T-helper 17 cell (primary cell): Measurements from ENCODE around the gene PEAK1. TPM values are rescaled to one million over a fixed set of nuclear protein-coding genes. Genes with fewer than 3 reads are reported as not detected.

Experiments
- ATAC-seq: fragments of 150-1000 bp; cut with Tn5 transposase; 2 replicates; pipeline ENCODE4 v1.10.0; 2021; ENCODE audit warnings: mild to moderate bottlenecking, moderate library complexity
- DNase-seq, 3 donors: peaks; one replicate each; pipeline versions ENCODE4 v3.0.0 to v3.0.0-alpha.2; 2020 to 2021
- H3K9me3 ChIP-seq: one replicate; pipeline ENCODE4 v1.7.0; 2013; ENCODE audit warnings: low read length, mild to moderate bottlenecking; ENCODE audit not compliant: control insufficient read depth, poor library complexity, severe bottlenecking
- H3K27ac Mint-ChIP-seq: one replicate; pipeline ENCODE4 v1.8.0; 2022; ENCODE audit warnings: mild to moderate bottlenecking, moderate library complexity, mixed read lengths
- H3K27me3 Mint-ChIP-seq: one replicate; pipeline ENCODE4 v1.8.0; 2022; ENCODE audit warnings: mixed read lengths
- H3K36me3 Mint-ChIP-seq: one replicate; pipeline ENCODE4 v1.8.0; 2022; ENCODE audit warnings: low read depth, mixed read lengths
- H3K4me1 Mint-ChIP-seq: one replicate; pipeline ENCODE4 v1.8.0; 2022; ENCODE audit warnings: mild to moderate bottlenecking, mixed read lengths
- H3K4me3 Mint-ChIP-seq: one replicate; pipeline ENCODE4 v1.8.0; 2022; ENCODE audit warnings: mild to moderate bottlenecking, moderate library complexity, mixed read lengths
- total RNA-seq, 4 donors: library from RNA in 2 of 4; stranded (reverse) in 2 of 4; gene quantifications; one replicate each; pipeline ENCODE4 v1.2.3 and lab custom pipeline; 2022 to 2026

Gene PEAK1
- total RNA-seq, 2 donors from 2014 or later, result 5.9 to 10.2 TPM

GRCh38 chr15:77094397-77095030 lies 325.4 kb downstream of the PEAK1 start:
- no peak overlapping the region for H3K4me3 Mint-ChIP-seq
- ATAC-seq, result no peak
- peaks cover 3% of the 10 kb centered on the region for H3K4me1 Mint-ChIP-seq
- no peaks in the 10 kb centered on the region for H3K9me3 ChIP-seq
- H3K27me3 Mint-ChIP-seq, result peaks cover under 1% of the 10 kb centered on the region
- no peak for DNase-seq
- no peak overlapping the region for H3K27ac Mint-ChIP-seq
- no peaks in the 10 kb centered on the region for H3K36me3 Mint-ChIP-seq

GRCh38 chr15:77093436-77093835 lies 326.5 kb downstream of the PEAK1 start:
- H3K9me3 ChIP-seq, result no peaks in the 10 kb centered on the region
- ATAC-seq (no peak), DNase-seq (no peak)
- H3K4me3 Mint-ChIP-seq, result no peak overlapping the region
- H3K27ac Mint-ChIP-seq, result no peak overlapping the region
- no peaks in the 10 kb centered on the region for H3K36me3 Mint-ChIP-seq
- no peaks in the 10 kb centered on the region for H3K27me3 Mint-ChIP-seq
- peaks cover 2% of the 10 kb centered on the region for H3K4me1 Mint-ChIP-seq

- DNase-seq, result no peak
Observed at GRCh38 chr15:77091097-77091496, 328.8 kb downstream of the PEAK1 start.

GRCh38 chr15:77087213-77087612 lies 332.7 kb downstream of the PEAK1 start:
- no peaks in the 10 kb centered on the region for H3K36me3 Mint-ChIP-seq
- H3K9me3 ChIP-seq, result no peaks in the 10 kb centered on the region
- no peaks in the 10 kb centered on the region for H3K27me3 Mint-ChIP-seq
- DNase-seq (no peak), ATAC-seq (no peak)
- H3K4me3 Mint-ChIP-seq, result no peak overlapping the region
- H3K4me1 Mint-ChIP-seq, result peaks cover 13% of the 10 kb centered on the region
- no peak overlapping the region for H3K27ac Mint-ChIP-seq

More at GRCh38 chr15:77091097-77091496, 328.8 kb downstream of the PEAK1 start:
- ATAC-seq, result no peak
- no peaks in the 10 kb centered on the region for H3K27me3 Mint-ChIP-seq
- H3K9me3 ChIP-seq, result no peaks in the 10 kb centered on the region
- no peaks in the 10 kb centered on the region for H3K36me3 Mint-ChIP-seq
- H3K4me3 Mint-ChIP-seq, result no peak overlapping the region
- no peak overlapping the region for H3K27ac Mint-ChIP-seq
- H3K4me1 Mint-ChIP-seq, result no peaks in the 10 kb centered on the region

GRCh38 chr15:77085297-77085696 lies 334.6 kb downstream of the PEAK1 start:
- ATAC-seq, result no peak
- Mint-ChIP-seq H3K36me3 (no peaks in the 10 kb centered on the region), H3K27ac (no peak overlapping the region), H3K4me3 (no peak overlapping the region), H3K27me3 (no peaks in the 10 kb centered on the region), H3K4me1 (peaks cover 13% of the 10 kb centered on the region)
- no peak for DNase-seq
- H3K9me3 ChIP-seq, result no peaks in the 10 kb centered on the region

GRCh38 chr15:77084436-77084835 lies 335.5 kb downstream of the PEAK1 start:
- ATAC-seq, result no peak
- no peak for DNase-seq
- H3K4me3 Mint-ChIP-seq, result no peak overlapping the region

GRCh38 chr15:77083381-77084160 lies 336.3 kb downstream of the PEAK1 start:
- peaks cover 13% of the 10 kb centered on the region for H3K4me1 Mint-ChIP-seq
- H3K36me3 Mint-ChIP-seq, result no peaks in the 10 kb centered on the region
- ATAC-seq, result peak; percentile 97
- DNase-seq, result peak; percentile 25 to 40 (median 30)
- H3K4me3 Mint-ChIP-seq, result peak overlapping the region; percentile 72
- peak overlapping the region; percentile 56 for H3K27ac Mint-ChIP-seq
- no peaks in the 10 kb centered on the region for H3K27me3 Mint-ChIP-seq
- H3K9me3 ChIP-seq, result no peaks in the 10 kb centered on the region

More at GRCh38 chr15:77084436-77084835, 335.5 kb downstream of the PEAK1 start:
- Mint-ChIP-seq H3K36me3 (no peaks in the 10 kb centered on the region), H3K27ac (no peak overlapping the region), H3K27me3 (no peaks in the 10 kb centered on the region), H3K4me1 (peaks cover 13% of the 10 kb centered on the region)
- H3K9me3 ChIP-seq, result no peaks in the 10 kb centered on the region

- ATAC-seq (no peak), DNase-seq (no peak)
- H3K27me3 Mint-ChIP-seq, result no peaks in the 10 kb centered on the region
- H3K27ac Mint-ChIP-seq, result no peak overlapping the region
- no peaks in the 10 kb centered on the region for H3K36me3 Mint-ChIP-seq
- no peak overlapping the region for H3K4me3 Mint-ChIP-seq
- peaks cover 13% of the 10 kb centered on the region for H3K4me1 Mint-ChIP-seq
- no peaks in the 10 kb centered on the region for H3K9me3 ChIP-seq
Observed at GRCh38 chr15:77081971-77082370, 337.9 kb downstream of the PEAK1 start.

- H3K4me1 Mint-ChIP-seq, result peaks cover 6% of the 10 kb centered on the region
- peaks cover 3% of the 10 kb centered on the region for H3K36me3 Mint-ChIP-seq
- no peaks in the 10 kb centered on the region for H3K9me3 ChIP-seq
- H3K27me3 Mint-ChIP-seq, result peaks cover 18% of the 10 kb centered on the region
- H3K4me3 Mint-ChIP-seq, result no peak overlapping the region
- ATAC-seq (no peak), DNase-seq (no peak)
- H3K27ac Mint-ChIP-seq, result no peak overlapping the region
Observed at GRCh38 chr15:77076323-77076915, 343.5 kb downstream of the PEAK1 start.

GRCh38 chr15:77075528-77075927 lies 344.4 kb downstream of the PEAK1 start:
- no peaks in the 10 kb centered on the region for H3K9me3 ChIP-seq
- no peak for ATAC-seq
- Mint-ChIP-seq H3K4me1 (peaks cover 10% of the 10 kb centered on the region), H3K27me3 (peaks cover 18% of the 10 kb centered on the region), H3K27ac (no peak overlapping the region), H3K36me3 (peaks cover 3% of the 10 kb centered on the region), H3K4me3 (no peak overlapping the region)
- DNase-seq, result no peak

GRCh38 chr15:77074350-77074749 lies 345.6 kb downstream of the PEAK1 start:
- H3K4me1 Mint-ChIP-seq, result peaks cover 18% of the 10 kb centered on the region

GRCh38 chr15:77071305-77072223 lies 348.3 kb downstream of the PEAK1 start:
- no peaks in the 10 kb centered on the region for H3K9me3 ChIP-seq
- Mint-ChIP-seq H3K27me3 (peaks cover 18% of the 10 kb centered on the region), H3K27ac (no peak overlapping the region), H3K4me3 (peak overlapping the region; percentile 90), H3K36me3 (peaks cover 3% of the 10 kb centered on the region), H3K4me1 (peaks cover 21% of the 10 kb centered on the region)
- no peak for ATAC-seq
- no peak for DNase-seq

More at GRCh38 chr15:77074350-77074749, 345.6 kb downstream of the PEAK1 start:
- Mint-ChIP-seq H3K27me3 (peaks cover 18% of the 10 kb centered on the region), H3K27ac (no peak overlapping the region), H3K36me3 (peaks cover 3% of the 10 kb centered on the region), H3K4me3 (no peak overlapping the region)
- DNase-seq, result no peak
- H3K9me3 ChIP-seq, result no peaks in the 10 kb centered on the region
- ATAC-seq, result no peak
